Astrocyte (in vitro differentiated cells and primary cell): Measurements from ENCODE around the gene LRRTM4. TPM values are rescaled to one million over a fixed set of nuclear protein-coding genes. Genes with fewer than 3 reads are reported as not detected.
"Not testable (repeated sequence)": the region's sequence is repeated elsewhere in the genome, so short reads cannot be mapped to it uniquely, and the experiment has no call there.

ENCODE experiments used
- DNase-seq: peaks from one replicate; pipeline ENCODE4 v3.0.0-alpha.2; 2010; ENCODE audit warnings: low read depth
- FAIRE-seq: peaks from 2 replicates; lab custom pipeline; 2011; peaks lifted over from hg19 to GRCh38; lab: Jason Lieb, UNC
- H2AFZ ChIP-seq: 2 replicates; pipeline ENCODE4 v1.6.0; 2012; ENCODE audit warnings: low read depth, low read length, inconsistent platforms
- H3K27ac ChIP-seq: 2 replicates; pipeline ENCODE4 v1.5.1; 2011; ENCODE audit warnings: low read depth, low read length, inconsistent platforms
- H3K27me3 ChIP-seq: 2 replicates; pipeline ENCODE4 v1.6.0; 2011; ENCODE audit warnings: low read length, inconsistent platforms; ENCODE audit not compliant: insufficient read depth
- H3K36me3 ChIP-seq: 2 replicates; pipeline ENCODE4 v1.5.1; 2011; ENCODE audit warnings: low read length, inconsistent platforms; ENCODE audit not compliant: insufficient read depth
- H3K4me1 ChIP-seq: 2 replicates; pipeline ENCODE4 v1.5.1; 2011; ENCODE audit warnings: low read length, inconsistent platforms; ENCODE audit not compliant: insufficient read depth
- H3K4me2 ChIP-seq: 2 replicates; pipeline ENCODE4 v1.6.0; 2012; ENCODE audit warnings: low read length, inconsistent platforms
- H3K4me3 ChIP-seq: 2 replicates; pipeline ENCODE4 v1.5.1; 2011; ENCODE audit warnings: low read depth, mild to moderate bottlenecking, low read length, inconsistent platforms; ENCODE audit not compliant: insufficient read depth
- H3K79me2 ChIP-seq: 2 replicates; pipeline ENCODE4 v1.6.0; 2012; ENCODE audit warnings: mild to moderate bottlenecking, low read length, inconsistent platforms; ENCODE audit not compliant: insufficient read depth
- H3K9ac ChIP-seq: 2 replicates; pipeline ENCODE4 v1.6.0; 2012; ENCODE audit warnings: mild to moderate bottlenecking, low read length, inconsistent platforms
- H3K9me3 ChIP-seq: 2 replicates; pipeline ENCODE4 v1.5.1; 2012; ENCODE audit warnings: low read depth, mild to moderate bottlenecking, low read length, inconsistent platforms; ENCODE audit not compliant: insufficient read depth
- H4K20me1 ChIP-seq: 2 replicates; pipeline ENCODE4 v1.6.0; 2012; ENCODE audit warnings: low read length, inconsistent platforms; ENCODE audit not compliant: insufficient read depth
- H3K27ac Mint-ChIP-seq: one replicate; pipeline ENCODE4 v1.8.0; 2021; ENCODE audit warnings: mild to moderate bottlenecking, mixed read lengths; ENCODE audit not compliant: unreplicated experiment
- H3K27me3 Mint-ChIP-seq: one replicate; pipeline ENCODE4 v1.8.0; 2021; ENCODE audit warnings: low read depth, mixed read lengths; ENCODE audit not compliant: unreplicated experiment
- H3K36me3 Mint-ChIP-seq: one replicate; pipeline ENCODE4 v1.8.0; 2021; ENCODE audit warnings: low read depth, mixed read lengths; ENCODE audit not compliant: unreplicated experiment
- H3K4me1 Mint-ChIP-seq: one replicate; pipeline ENCODE4 v1.8.0; 2021; ENCODE audit warnings: low read depth, mixed read lengths; ENCODE audit not compliant: unreplicated experiment
- H3K4me3 Mint-ChIP-seq: one replicate; pipeline ENCODE4 v1.8.0; 2021; ENCODE audit warnings: mild to moderate bottlenecking, moderate library complexity, mixed read lengths; ENCODE audit not compliant: unreplicated experiment
- H3K9me3 Mint-ChIP-seq: one replicate; pipeline ENCODE4 v1.8.0; 2021; ENCODE audit warnings: mild to moderate bottlenecking, mixed read lengths; ENCODE audit not compliant: unreplicated experiment
- CTCF ChIP-seq: IDR thresholded peaks from 2 replicates; pipeline ENCODE4 v1.5.1; 2011; ENCODE audit warnings: low read depth, mild to moderate bottlenecking, inconsistent platforms, low read length, moderate library complexity; ENCODE audit not compliant: insufficient read depth
- EZH2 ChIP-seq: IDR thresholded peaks from 2 replicates; pipeline ENCODE4 v1.6.1; 2012; ENCODE audit warnings: mild to moderate bottlenecking, low read length, inconsistent platforms; ENCODE audit not compliant: insufficient read depth
- total RNA-seq: library from RNA; stranded (reverse); gene quantifications from 2 replicates; pipeline ENCODE4 v1.2.1, GENCODE V29; 2021

Gene LRRTM4
- total RNA-seq, 1 donor from 2014 or later: 0.59 TPM

DNA sequence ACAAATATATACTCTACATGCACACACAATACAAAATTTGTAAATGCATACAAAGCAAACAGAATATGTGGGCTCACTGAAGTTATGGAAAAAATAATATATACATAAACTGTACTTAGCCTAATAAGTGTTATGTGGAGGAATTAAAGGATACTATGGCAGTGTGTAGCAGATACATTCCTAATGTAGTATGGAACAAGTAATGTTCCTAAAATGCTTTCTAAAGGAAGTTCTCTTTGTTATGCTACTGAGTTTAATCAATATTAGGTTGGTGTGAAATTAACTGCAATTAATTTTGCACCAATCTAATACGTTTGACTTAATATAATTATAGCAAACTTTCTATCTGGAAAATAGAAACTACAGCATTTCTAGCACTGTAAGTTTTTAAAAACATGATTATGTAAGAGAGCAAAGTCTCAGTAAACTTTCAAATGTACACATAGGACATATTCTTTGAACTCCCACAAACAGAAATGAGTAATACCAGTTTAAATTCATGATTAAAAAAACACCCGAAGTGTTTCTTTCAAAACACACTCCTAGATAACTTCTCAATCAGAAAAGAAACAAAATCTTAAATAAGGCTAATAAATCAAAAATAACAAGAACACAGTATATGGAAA lies 331.3 kb downstream of the LRRTM4 start:
- H3K27me3 Mint-ChIP-seq: no peaks in the 10 kb centered on the region
- Histone ChIP-seq H3K4me1 (no peaks in the 10 kb centered on the region), H3K36me3 (no peaks in the 10 kb centered on the region), H3K27ac (no peak overlapping the region), H3K4me2 (no peak overlapping the region), H4K20me1 (no peaks in the 10 kb centered on the region), H3K9me3 (no peaks in the 10 kb centered on the region), H3K79me2 (no peaks in the 10 kb centered on the region), H2AFZ (no peak overlapping the region), H3K27me3 (no peaks in the 10 kb centered on the region), H3K4me3 (no peak overlapping the region), H3K9ac (no peak overlapping the region)
- FAIRE-seq (no peak), DNase-seq (no peak)
- no peaks in the 10 kb centered on the region for H3K9me3 Mint-ChIP-seq
- H3K27ac Mint-ChIP-seq: no peak overlapping the region
- TF ChIP-seq CTCF (no peak), EZH2 (no peak)
- H3K4me1 Mint-ChIP-seq: no peaks in the 10 kb centered on the region
- no peaks in the 10 kb centered on the region for H3K36me3 Mint-ChIP-seq
- H3K4me3 Mint-ChIP-seq: no peak overlapping the region

GRCh38 chr2:77185052-77185451 lies 337.1 kb downstream of the LRRTM4 start:
- no peaks in the 10 kb centered on the region for H3K4me1 ChIP-seq
- no peaks in the 10 kb centered on the region for H3K27me3 Mint-ChIP-seq
- FAIRE-seq: no peak
- no peak overlapping the region for H3K4me3 ChIP-seq
- no peak overlapping the region for H3K9ac ChIP-seq
- no peaks in the 10 kb centered on the region for H3K27me3 ChIP-seq
- H3K36me3 ChIP-seq: no peaks in the 10 kb centered on the region
- H3K27ac Mint-ChIP-seq: no peak overlapping the region
- no peaks in the 10 kb centered on the region for H3K9me3 ChIP-seq
- H3K4me3 Mint-ChIP-seq: no peak overlapping the region
- H4K20me1 ChIP-seq: no peaks in the 10 kb centered on the region
- H3K27ac ChIP-seq: no peak overlapping the region
- no peaks in the 10 kb centered on the region for H3K79me2 ChIP-seq
- H3K36me3 Mint-ChIP-seq: no peaks in the 10 kb centered on the region
- no peaks in the 10 kb centered on the region for H3K4me1 Mint-ChIP-seq
- H2AFZ ChIP-seq: no peak overlapping the region
- TF ChIP-seq EZH2 (no peak), CTCF (no peak)
- no peaks in the 10 kb centered on the region for H3K9me3 Mint-ChIP-seq
- DNase-seq: no peak
- H3K4me2 ChIP-seq: no peak overlapping the region

- no peaks in the 10 kb centered on the region for H3K9me3 ChIP-seq
- no peak overlapping the region for H2AFZ ChIP-seq
- H3K4me2 ChIP-seq: no peak overlapping the region
- no peak overlapping the region for H3K27ac ChIP-seq
- H3K9ac ChIP-seq: no peak overlapping the region
- no peaks in the 10 kb centered on the region for H3K4me1 ChIP-seq
- TF ChIP-seq EZH2: no peak
- no peak for TF ChIP-seq CTCF
- H3K36me3 ChIP-seq: no peaks in the 10 kb centered on the region
- DNase-seq (no peak), FAIRE-seq (no peak)
- no peaks in the 10 kb centered on the region for H3K27me3 ChIP-seq
- H3K27ac Mint-ChIP-seq: no peak overlapping the region
- peaks cover 4% of the 10 kb centered on the region for H3K9me3 Mint-ChIP-seq
- H4K20me1 ChIP-seq: no peaks in the 10 kb centered on the region
- H3K27me3 Mint-ChIP-seq: no peaks in the 10 kb centered on the region
- H3K4me3 ChIP-seq: no peak overlapping the region
- no peaks in the 10 kb centered on the region for H3K36me3 Mint-ChIP-seq
- H3K4me3 Mint-ChIP-seq: no peak overlapping the region
- no peaks in the 10 kb centered on the region for H3K79me2 ChIP-seq
- H3K4me1 Mint-ChIP-seq: peaks cover 2% of the 10 kb centered on the region
These were observed 342.9 kb downstream of the LRRTM4 start for GRCh38 chr2:77179297-77179696.

DNA sequence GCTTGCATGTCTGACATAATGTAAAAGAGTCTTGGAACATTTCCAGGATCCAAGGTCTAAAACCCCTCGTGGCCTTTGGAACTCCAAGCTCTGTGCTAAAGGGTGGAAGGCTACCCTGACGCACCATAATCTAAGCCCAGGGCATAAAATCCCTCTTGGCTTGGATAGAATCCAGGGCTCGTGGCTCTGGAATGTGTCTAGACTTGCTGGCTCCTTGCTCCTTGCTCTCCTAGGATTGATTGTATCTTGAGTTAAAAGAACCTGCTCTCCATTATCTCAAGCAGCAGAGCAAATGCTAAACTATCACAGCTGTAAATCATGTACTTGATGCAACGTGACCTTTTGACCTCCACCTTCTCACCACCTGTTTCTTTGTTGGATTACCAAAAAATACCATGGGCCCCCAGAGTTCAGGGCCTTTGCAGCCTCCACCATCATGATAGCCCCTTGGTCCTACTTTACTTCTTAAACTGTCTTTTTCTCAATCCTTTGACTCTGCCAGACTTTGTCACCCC lies 346.9 kb downstream of the LRRTM4 start:
- not testable (repeated sequence) for H3K27ac Mint-ChIP-seq, H3K36me3 Mint-ChIP-seq, H3K4me3 Mint-ChIP-seq, H2AFZ ChIP-seq, H3K4me3 ChIP-seq, H3K9ac ChIP-seq, H3K36me3 ChIP-seq, H3K4me1 ChIP-seq, H3K9me3 ChIP-seq, H3K4me1 Mint-ChIP-seq, H4K20me1 ChIP-seq, H3K27me3 Mint-ChIP-seq, H3K27me3 ChIP-seq, FAIRE-seq, H3K27ac ChIP-seq, H3K9me3 Mint-ChIP-seq, DNase-seq, H3K79me2 ChIP-seq, H3K4me2 ChIP-seq
